ENCODE results near the gene OR6C2. TPM values are rescaled to one million over a fixed set of nuclear protein-coding genes. Genes with fewer than 3 reads are reported as not detected.

Gene OR6C2
- total and polyA plus RNA-seq, 2 of the 8 experiments (the other 6 are each of a cell fraction or from before 2014, with no cell fraction given): not detected

- Histone ChIP-seq H2BK20ac (ENCODE audit: low read length) (no peak overlapping the region), H3K9me3 (ENCODE audit: insufficient read depth in 2 of 2, low read depth in 1 of 2, low read length in 1 of 2) (no peaks in the 10 kb centered on the region), H3K27ac (ENCODE audit: low read depth, low read length) (no peak overlapping the region), H3K4me3 (ENCODE audit: extremely low read depth in 1 of 4, insufficient read depth in 2 of 4, low read depth in 3 of 4, low read length in 4 of 4) (no peak overlapping the region), H3K79me1 (ENCODE audit: low read depth, low read length) (no peaks in the 10 kb centered on the region), H2BK12ac (ENCODE audit: low read depth, low read length) (no peak overlapping the region), H3K18ac (ENCODE audit: extremely low read depth, low read length) (no peak overlapping the region), H3K27me3 (replicated peaks in 1 of 4; ENCODE audit: control insufficient read depth in 3 of 4, extremely low read depth in 1 of 4, insufficient read depth in 3 of 4, low read length in 3 of 4) (no peaks in the 10 kb centered on the region), H4K5ac (ENCODE audit: insufficient read length, low read depth, low read length) (no peak overlapping the region), H2BK5ac (ENCODE audit: low read depth, low read length) (no peak overlapping the region), H3K4me2 (ENCODE audit: insufficient read depth in 1 of 2, low read depth in 2 of 2, low read length in 2 of 2) (no peak overlapping the region), H2AK5ac (ENCODE audit: low read depth, low read length) (no peak overlapping the region), H4K91ac (replicated peaks; ENCODE audit: insufficient read length, low read length) (no peak overlapping the region), H3K36me3 (ENCODE audit: control insufficient read depth in 2 of 4, insufficient read depth in 4 of 4, low read length in 3 of 4) (no peaks in the 10 kb centered on the region), H3K23me2 (ENCODE audit: low read depth, low read length) (no peaks in the 10 kb centered on the region), H3K56ac (replicated peaks; ENCODE audit: insufficient read length, low read depth, low read length) (no peak overlapping the region), H2AFZ (ENCODE audit: low read length) (no peak overlapping the region), H3K4me1 (replicated peaks in 1 of 4; ENCODE audit: control insufficient read depth in 3 of 4, insufficient read depth in 4 of 4, low read length in 3 of 4) (no peaks in the 10 kb centered on the region), H3K79me2 (ENCODE audit: control insufficient read depth in 1 of 2, insufficient read depth in 2 of 2, low read length in 2 of 2) (no peaks in the 10 kb centered on the region), H4K20me1 (replicated peaks in 1 of 2; ENCODE audit: control insufficient read depth in 1 of 2, insufficient read depth in 2 of 2, low read length in 2 of 2) (no peaks in the 10 kb centered on the region), H2BK15ac (ENCODE audit: low read length) (no peak overlapping the region), H2BK120ac (replicated peaks; ENCODE audit: low read depth, low read length) (no peak overlapping the region), H3K14ac (ENCODE audit: insufficient read length) (no peak overlapping the region), H3K23ac (ENCODE audit: insufficient read length) (no peak overlapping the region), H3K4ac (replicated peaks; ENCODE audit: insufficient read length, low read depth, low read length) (no peak overlapping the region), H4K8ac (ENCODE audit: extremely low read depth, insufficient read depth, low read length) (no peak overlapping the region), H3K9ac (replicated peaks in 1 of 4; ENCODE audit: extremely low read depth in 1 of 4, low read depth in 3 of 4, low read length in 3 of 4) (no peak overlapping the region)
- no peak for TF ChIP-seq E2F6 (IDR thresholded peaks at IDR 0.05)
- TF ChIP-seq, protein P1, sequence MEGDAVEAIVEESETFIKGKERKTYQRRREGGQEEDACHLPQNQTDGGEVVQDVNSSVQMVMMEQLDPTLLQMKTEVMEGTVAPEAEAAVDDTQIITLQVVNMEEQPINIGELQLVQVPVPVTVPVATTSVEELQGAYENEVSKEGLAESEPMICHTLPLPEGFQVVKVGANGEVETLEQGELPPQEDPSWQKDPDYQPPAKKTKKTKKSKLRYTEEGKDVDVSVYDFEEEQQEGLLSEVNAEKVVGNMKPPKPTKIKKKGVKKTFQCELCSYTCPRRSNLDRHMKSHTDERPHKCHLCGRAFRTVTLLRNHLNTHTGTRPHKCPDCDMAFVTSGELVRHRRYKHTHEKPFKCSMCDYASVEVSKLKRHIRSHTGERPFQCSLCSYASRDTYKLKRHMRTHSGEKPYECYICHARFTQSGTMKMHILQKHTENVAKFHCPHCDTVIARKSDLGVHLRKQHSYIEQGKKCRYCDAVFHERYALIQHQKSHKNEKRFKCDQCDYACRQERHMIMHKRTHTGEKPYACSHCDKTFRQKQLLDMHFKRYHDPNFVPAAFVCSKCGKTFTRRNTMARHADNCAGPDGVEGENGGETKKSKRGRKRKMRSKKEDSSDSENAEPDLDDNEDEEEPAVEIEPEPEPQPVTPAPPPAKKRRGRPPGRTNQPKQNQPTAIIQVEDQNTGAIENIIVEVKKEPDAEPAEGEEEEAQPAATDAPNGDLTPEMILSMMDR (IDR thresholded peaks at IDR 0.05; ENCODE audit: control extremely low read depth in 1 of 3, insufficient read depth in 1 of 3, low read depth in 1 of 3, low read length in 3 of 3): no peak
- no peak for TF ChIP-seq EP300 (IDR thresholded peaks at IDR 0.05; ENCODE audit: borderline replicate concordance in 1 of 2, low read depth in 2 of 2, low read length in 2 of 2)
- TF ChIP-seq EZH2 (IDR thresholded peaks at IDR 0.05; ENCODE audit: low read depth, low read length, severe bottlenecking): no peak
- TF ChIP-seq SIRT6 (IDR thresholded peaks at IDR 0.05; ENCODE audit: low read length): no peak
- TF ChIP-seq ZNF274 (IDR thresholded peaks at IDR 0.05; ENCODE audit: borderline replicate concordance, extremely low read depth, low read length): no peak
- CTCF ChIA-PET (ENCODE audit: partially characterized antibody): interaction anchor here (0.9 kb wide), 1 partner anchor 165 kb away, joined by 3 read pairs; no protein-coding TSS in a partner anchor
- FAIRE-seq (no peak), DNase-seq (ENCODE audit: low read depth in 1 of 2, low spot score in 2 of 2) (no peak)
- POLR2A ChIA-PET (ENCODE audit: partially characterized antibody): no interaction called here
These were observed 4.9 kb downstream of the OR6C2 start for GRCh38 chr12:55448825-55449224.
